ENCODE results near the gene ATOH8.

DNA sequence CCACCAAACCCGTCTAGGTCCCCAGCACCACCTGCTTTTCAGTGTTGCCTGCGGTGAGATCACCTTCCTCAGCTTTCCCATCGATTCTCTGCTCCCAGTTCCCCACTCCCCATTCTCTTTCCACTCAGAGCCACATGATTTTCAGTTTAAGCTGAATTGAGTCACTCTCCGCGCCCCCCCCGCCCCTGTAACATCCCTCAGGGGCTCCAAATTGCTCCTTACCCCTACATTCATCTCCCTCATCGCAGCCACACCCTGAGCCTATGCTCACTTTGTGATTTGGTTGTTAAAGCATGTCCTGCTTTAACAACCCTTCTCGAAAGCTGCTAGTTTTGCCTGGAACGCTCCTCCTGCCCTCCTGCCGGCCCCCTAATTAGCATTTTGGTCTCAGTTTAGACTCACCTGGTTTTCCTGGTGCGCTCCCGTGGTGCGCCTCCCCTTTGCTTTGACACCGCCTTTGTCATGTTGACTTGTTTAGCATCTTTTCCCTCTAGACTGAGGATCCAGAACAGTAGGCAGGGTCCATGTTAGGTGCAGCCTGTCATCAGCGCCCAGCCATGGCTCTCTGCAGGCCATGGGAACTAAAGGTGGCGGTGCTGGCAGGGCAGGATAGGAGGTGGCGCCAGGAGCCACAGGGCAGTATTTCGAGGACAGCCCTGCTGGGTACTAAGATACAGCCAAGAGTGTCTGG is 74.2 kb downstream of the ATOH8 start:
- TF ChIP-seq, protein P1, sequence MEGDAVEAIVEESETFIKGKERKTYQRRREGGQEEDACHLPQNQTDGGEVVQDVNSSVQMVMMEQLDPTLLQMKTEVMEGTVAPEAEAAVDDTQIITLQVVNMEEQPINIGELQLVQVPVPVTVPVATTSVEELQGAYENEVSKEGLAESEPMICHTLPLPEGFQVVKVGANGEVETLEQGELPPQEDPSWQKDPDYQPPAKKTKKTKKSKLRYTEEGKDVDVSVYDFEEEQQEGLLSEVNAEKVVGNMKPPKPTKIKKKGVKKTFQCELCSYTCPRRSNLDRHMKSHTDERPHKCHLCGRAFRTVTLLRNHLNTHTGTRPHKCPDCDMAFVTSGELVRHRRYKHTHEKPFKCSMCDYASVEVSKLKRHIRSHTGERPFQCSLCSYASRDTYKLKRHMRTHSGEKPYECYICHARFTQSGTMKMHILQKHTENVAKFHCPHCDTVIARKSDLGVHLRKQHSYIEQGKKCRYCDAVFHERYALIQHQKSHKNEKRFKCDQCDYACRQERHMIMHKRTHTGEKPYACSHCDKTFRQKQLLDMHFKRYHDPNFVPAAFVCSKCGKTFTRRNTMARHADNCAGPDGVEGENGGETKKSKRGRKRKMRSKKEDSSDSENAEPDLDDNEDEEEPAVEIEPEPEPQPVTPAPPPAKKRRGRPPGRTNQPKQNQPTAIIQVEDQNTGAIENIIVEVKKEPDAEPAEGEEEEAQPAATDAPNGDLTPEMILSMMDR (IDR thresholded peaks at IDR 0.05) = no peak
- TF ChIP-seq ZNF423 (CRISPR knock-in tag; IDR thresholded peaks at IDR 0.05) (peak; percentile 35; the same call in 1 of the 2 replicates), NR1H2 (CRISPR knock-in tag; IDR thresholded peaks at IDR 0.05) (no peak)
- TF ChIP-seq, protein P2, sequence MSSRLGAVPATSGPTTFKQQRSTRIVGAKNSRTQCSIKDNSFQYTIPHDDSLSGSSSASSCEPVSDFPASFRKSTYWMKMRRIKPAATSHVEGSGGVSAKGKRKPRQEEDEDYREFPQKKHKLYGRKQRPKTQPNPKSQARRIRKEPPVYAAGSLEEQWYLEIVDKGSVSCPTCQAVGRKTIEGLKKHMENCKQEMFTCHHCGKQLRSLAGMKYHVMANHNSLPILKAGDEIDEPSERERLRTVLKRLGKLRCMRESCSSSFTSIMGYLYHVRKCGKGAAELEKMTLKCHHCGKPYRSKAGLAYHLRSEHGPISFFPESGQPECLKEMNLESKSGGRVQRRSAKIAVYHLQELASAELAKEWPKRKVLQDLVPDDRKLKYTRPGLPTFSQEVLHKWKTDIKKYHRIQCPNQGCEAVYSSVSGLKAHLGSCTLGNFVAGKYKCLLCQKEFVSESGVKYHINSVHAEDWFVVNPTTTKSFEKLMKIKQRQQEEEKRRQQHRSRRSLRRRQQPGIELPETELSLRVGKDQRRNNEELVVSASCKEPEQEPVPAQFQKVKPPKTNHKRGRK (CRISPR knock-in tag; IDR thresholded peaks at IDR 0.05; ENCODE audit: borderline replicate concordance) = no peak
